VCaP (cell line): ENCODE results near the gene IGFL2.

Experiments
- H3K27ac ChIP-seq: fragments of 450-650 bp; 2 replicates; pipeline ENCODE4 v1.5.1; 2017
- TF ChIP-seq, protein P1 (sequence below): fragments of 450-650 bp; conservative IDR thresholded peaks from 2 replicates; pipeline ENCODE4 v1.5.1; 2017; ENCODE audit warnings: mild to moderate bottlenecking, moderate library complexity

Gene IGFL2

DNA sequence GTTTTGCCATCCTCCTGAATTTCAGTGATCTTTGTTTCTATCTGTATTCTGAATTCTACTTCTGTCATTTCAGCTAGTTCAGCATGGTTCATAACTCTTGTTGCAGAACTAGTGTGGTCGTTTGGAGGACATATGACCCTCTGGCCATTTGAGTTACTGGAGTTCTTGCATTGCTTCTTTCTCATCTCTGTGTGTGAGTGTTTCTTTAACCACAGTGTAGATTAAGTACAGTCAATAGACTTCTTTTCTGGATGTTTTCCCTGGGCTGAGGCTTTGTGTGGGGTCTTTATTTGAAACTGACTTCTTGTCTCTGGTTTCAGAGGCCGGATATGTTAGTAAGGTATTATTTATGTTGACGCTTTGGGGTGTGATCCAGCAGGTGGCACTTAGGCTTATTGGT, 14.7 kb downstream of the IGFL2 start:
- TF ChIP-seq, protein P1, sequence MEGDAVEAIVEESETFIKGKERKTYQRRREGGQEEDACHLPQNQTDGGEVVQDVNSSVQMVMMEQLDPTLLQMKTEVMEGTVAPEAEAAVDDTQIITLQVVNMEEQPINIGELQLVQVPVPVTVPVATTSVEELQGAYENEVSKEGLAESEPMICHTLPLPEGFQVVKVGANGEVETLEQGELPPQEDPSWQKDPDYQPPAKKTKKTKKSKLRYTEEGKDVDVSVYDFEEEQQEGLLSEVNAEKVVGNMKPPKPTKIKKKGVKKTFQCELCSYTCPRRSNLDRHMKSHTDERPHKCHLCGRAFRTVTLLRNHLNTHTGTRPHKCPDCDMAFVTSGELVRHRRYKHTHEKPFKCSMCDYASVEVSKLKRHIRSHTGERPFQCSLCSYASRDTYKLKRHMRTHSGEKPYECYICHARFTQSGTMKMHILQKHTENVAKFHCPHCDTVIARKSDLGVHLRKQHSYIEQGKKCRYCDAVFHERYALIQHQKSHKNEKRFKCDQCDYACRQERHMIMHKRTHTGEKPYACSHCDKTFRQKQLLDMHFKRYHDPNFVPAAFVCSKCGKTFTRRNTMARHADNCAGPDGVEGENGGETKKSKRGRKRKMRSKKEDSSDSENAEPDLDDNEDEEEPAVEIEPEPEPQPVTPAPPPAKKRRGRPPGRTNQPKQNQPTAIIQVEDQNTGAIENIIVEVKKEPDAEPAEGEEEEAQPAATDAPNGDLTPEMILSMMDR = no peak

DNA sequence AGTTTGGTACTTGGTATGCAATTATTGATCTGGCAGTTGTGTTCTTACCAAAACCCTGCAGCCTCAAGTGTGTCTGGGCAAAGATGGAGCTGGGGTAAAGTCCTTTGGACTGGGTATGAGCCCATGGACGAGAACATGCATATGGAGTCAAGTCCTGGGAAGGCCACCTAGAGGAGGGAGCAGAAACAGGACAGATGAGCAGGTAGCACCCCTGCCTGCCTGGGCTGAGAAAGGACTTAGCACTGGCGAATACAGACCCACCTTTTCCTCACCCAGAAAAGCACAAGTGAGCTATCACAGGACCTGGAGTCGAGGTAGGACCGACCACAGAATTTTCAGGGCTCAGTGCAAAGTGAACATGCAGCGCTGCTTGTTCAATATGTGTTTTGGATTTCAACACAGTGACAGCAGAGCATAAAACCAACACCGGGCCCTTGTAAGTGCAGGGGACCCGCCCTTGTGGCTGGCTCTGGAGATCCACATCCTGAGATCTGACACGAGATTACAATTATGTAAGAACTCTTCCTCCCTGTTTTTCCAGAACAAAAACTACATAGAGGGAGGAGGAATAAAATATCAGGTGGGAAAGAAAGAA, 25.9 kb downstream of the IGFL2 start:
- TF ChIP-seq, protein P1 = no peak
- no peak overlapping the region for H3K27ac ChIP-seq

More for the DNA sequence above, 14.7 kb downstream of the IGFL2 start:
- H3K27ac ChIP-seq = no peak overlapping the region

DNA sequence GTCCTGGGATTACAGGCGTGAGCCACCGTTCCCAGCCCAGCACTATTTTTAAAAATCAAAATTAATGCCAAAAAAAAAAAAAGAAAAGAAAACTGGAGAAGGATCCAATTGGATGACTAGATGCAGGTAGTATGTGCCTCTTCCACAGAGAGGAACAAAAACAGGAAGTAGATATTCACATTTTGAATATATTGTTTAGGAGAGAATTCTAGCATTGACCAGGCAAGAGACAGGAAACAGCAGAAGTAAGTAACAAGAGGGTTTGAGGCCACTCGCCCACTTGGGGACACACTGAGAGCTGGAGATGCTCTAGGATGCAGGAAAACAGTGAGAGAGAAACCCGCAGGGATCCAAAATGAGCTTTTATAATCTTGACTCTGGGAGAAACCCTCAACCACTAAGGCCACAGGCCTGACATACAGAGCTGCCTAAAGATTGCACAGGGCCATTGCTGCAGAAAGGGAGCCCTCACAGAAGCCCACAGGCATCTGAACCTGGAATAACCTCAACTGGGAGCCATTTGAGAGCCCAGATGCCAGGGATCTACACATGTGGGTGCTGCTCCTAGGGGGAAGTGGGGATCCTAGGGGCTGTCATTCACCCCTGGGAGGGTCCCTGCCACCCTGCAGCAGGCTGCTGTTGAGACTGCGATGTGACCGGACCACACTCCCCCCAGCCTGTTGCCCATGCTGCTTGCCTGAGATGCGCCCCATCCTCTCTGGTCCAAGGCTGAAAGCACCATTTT, 28.2 kb downstream of the IGFL2 start:
- TF ChIP-seq, protein P1 = no peak
- no peak overlapping the region for H3K27ac ChIP-seq

DNA sequence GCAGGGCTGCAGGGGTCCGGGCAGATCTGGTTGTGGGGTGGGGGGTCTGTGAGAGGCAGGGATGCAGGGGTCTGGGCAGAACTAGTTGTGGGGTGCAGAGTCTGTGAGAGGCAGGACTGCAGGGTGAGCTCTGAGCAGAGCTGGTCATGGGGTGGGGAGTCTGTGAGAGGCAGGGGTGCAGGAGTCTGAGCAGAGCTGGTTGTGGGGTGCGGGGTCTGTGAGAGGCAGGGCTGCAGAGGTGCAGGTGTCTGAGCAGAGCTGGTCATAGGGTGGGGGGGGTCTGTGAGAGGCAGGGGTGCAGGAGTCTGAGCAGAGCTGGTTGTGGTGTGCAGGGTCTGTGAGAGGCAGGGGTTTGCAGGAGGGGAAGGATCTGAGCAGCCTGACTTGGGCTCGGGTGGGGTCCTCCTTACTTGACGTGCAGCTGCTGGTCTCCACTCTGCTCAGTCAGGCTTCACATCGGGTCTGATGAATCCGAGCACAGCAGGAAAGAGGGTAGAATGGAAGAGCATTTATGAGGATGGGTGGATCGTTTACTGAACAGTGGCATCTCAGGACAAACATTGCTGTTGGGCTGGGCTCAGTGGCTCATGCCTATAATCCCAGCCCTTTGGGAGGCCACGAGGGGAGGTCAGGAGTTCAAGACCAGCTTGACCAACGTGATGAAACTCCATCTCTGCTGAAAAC, 31.2 kb downstream of the IGFL2 start:
- H3K27ac ChIP-seq = no peak overlapping the region
- TF ChIP-seq, protein P1 = no peak

DNA sequence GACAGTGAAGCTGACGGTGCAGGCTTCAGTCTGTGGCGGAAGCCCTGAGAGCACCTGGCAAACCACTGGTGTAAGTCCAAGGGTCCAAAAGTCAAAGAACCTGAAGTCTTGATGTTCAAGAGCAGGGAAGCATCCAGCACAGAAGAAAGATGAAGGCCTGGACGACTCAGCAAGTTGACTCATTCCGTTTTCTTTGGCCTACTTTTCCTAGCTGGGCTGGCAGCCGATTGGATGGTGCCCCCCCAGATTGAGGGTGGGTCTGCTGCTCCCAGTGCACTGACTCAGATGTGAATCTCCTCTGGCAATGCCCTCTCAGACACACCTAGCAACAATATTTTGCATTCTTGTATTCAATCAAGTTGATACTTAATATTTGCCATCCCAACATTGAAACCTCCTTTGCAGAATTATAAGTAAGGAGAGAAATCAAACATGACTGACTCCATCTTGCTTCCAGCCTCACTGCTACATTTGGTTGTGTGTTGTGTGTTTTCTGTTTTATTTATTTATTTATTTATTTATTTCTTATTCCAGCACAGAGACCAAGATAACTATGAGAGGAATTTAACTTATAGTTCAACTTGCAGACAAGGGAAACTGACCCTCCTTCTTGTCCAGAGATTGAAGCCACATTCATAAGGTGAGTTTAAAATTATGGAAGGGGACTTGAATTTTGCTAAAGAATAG, 32.8 kb downstream of the IGFL2 start:
- no peak overlapping the region for H3K27ac ChIP-seq
- TF ChIP-seq, protein P1 = no peak

DNA sequence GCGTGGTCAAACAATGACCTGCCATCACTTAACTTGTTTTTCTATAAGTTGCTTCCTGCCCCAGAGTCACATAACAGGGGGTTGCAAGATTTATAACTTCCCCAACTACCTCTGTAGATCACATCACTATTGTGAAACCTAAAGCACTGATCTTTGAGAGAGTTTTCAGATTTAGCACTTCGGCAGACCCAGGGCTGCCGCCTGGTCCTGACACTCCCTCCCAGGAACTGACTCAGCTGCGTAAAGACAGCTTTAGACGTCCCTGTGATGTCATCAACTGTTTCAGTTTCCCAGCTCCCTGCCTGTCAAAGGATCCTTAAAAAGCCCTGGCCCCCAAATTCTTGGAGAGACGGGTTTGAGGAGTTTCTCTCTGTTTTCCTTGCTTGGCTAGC, 33.3 kb downstream of the IGFL2 start:
- TF ChIP-seq, protein P1 = no peak
- H3K27ac ChIP-seq = no peak overlapping the region

DNA sequence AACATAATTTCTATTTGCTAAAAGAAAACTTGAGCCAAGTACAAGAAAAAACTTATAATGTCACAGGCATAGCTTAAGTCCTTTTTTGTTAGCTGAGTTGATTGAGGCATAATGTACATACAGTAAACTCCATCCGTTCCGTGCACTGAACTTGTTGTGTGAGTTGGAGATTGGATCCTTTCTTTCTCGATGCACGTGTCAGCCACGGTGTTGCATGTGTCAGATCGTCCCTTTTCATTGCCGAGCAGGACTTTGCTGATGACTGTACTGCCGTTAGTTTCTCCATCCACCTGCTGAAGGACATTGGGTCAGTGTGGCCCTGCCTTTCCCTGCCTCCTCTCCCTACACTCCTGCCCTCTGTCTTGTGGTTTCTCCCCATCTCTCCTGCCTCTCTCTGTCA, 34.4 kb downstream of the IGFL2 start:
- peak overlapping the region; percentile 39 for H3K27ac ChIP-seq
- TF ChIP-seq, protein P1 = no peak

DNA sequence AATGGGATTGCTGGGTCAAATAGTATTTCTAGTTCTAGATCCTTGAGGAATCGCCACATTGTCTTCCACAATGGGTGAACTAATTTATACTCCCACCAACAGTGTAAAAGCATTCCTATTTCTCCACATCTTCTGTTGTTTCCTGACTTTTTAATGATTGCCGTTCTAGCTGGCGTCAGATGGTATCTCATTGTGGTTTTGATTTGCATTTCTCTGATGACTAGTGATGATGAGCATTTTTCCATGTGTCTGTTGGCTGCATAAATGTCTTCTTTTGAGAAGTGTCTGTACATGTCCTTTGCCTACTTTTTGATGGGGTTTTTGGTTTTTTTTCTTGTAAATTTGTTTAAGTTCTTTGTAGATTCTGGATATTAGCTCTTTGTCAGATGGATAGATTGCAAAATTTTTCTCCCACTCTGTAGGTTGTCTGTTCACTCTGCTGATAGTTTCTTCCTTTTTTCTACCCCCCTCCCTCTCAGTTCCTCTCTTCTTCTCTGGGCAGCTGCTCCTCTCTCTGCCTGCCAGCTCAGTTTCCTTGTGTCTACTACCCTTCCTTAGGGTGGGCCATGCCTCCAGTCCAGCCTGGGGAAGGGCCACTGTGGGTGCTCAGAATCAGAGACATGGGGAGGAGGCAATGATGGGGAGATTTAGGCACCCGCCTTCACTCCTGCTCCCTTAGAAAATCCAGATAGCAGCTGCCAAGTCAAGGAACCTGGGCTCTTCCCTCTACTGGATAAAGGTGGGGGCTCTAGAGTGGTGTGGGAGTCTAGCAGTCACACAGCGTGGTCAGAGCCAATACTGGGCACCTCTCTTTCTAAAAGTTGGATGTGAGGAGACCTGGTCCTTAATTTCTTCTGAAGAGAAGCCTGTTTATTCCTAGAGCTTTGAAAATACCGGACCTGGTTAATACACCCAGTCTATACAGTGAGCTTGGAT, 37.0 kb downstream of the IGFL2 start:
- H3K27ac ChIP-seq = peak overlapping the region; percentile 81
